ENCODE measurements around the gene CADPS2. TPM values are rescaled to one million over a fixed set of nuclear protein-coding genes. Genes with fewer than 3 reads are reported as not detected.

CADPS2 gene
- total and polyA plus RNA-seq, 10 of the 15 experiments (the other 5 are each of a cell fraction or from before 2014, with no cell fraction given) = 0.05 to 7.5 (median 0.25) TPM

GRCh38 chr7:122628651-122629411 lies 257.4 kb downstream of the CADPS2 start:
- H3K4me1 ChIP-seq (ENCODE audit: control insufficient read depth, insufficient read depth, low read length) = no peaks in the 10 kb centered on the region
- H3K9me3 ChIP-seq (replicated peaks; ENCODE audit: control insufficient read depth, insufficient read depth, low read length) = no peaks in the 10 kb centered on the region
- no peaks in the 10 kb centered on the region for H3K36me3 ChIP-seq (ENCODE audit: control insufficient read depth in 2 of 2, insufficient read depth in 2 of 2, low read length in 1 of 2)
- H3K27ac ChIP-seq (ENCODE audit: control insufficient read depth, insufficient read depth) = no peak overlapping the region
- ChIA-PET SMC1A (ENCODE audit: uncharacterized antibody, unreplicated experiment) (interaction anchor here (0.5 to 1.4 kb wide), 12 partner anchors 7 to 171 kb away, joined by 3 to 6 read pairs (median 3); no protein-coding TSS in a partner anchor), CTCF (interaction anchor here (1.0 to 1.1 kb wide), 2 partner anchors 10 to 33 kb away, joined by 3 read pairs; no protein-coding TSS in a partner anchor), POLR2A (interaction anchor here (0.5 to 1.4 kb wide), 3 partner anchors 10 to 34 kb away, joined by 3 to 14 read pairs (median 10); no protein-coding TSS in a partner anchor), RAD21 (ENCODE audit: unreplicated experiment) (interaction anchor here (0.7 to 1.4 kb wide), 13 partner anchors 8 to 174 kb away, joined by 3 to 28 read pairs (median 3); no protein-coding TSS in a partner anchor)
- WGBS (ENCODE audit: insufficient coverage, insufficient replicate concordance, low lambda C conversion rate, missing lambda C conversion rate) = 65% methylated on average over 5 of the region's 5 CpGs
- ATAC-seq (peak; percentile 44), DNase-seq (ENCODE audit: low read depth, low spot score) (no peak), FAIRE-seq (no peak)
- H3K9ac ChIP-seq (ENCODE audit: control insufficient read depth, insufficient read depth, low read length) = no peak overlapping the region
- H2AFZ ChIP-seq (ENCODE audit: control insufficient read depth, low read depth, low read length) = no peak overlapping the region
- no peaks in the 10 kb centered on the region for H3K79me2 ChIP-seq (ENCODE audit: control insufficient read depth, insufficient read depth, low read length)
- no peak overlapping the region for H3K4me2 ChIP-seq (ENCODE audit: control insufficient read depth, insufficient read depth)
- intact Hi-C loops (cut with micrococcal nuclease; ENCODE audit: unreplicated experiment) (loop anchor here (5.0 kb wide), 1 partner anchor 77 kb away; no protein-coding TSS in a partner anchor), in situ Hi-C loops (cut with MboI) (no loop called here)
- TF ChIP-seq PML (IDR thresholded peaks at IDR 0.05; ENCODE audit: low read length) = no peak
- no peak for TF ChIP-seq REST (IDR thresholded peaks at IDR 0.05; ENCODE audit: low read depth, low read length)
- TF ChIP-seq YBX1 (IDR thresholded peaks at IDR 0.05) = no peak
- TF ChIP-seq IKZF1 (conservative IDR thresholded peaks at IDR 0.05) = no peak
- TF ChIP-seq NFYB (IDR thresholded peaks at IDR 0.05; ENCODE audit: insufficient read depth, low read depth, low read length) = 0 out of 2 replicates have a peak, but pooled peaks have one; percentile 40
- no peak overlapping the region for H3K4me3 ChIP-seq
- no peaks in the 10 kb centered on the region for H4K20me1 ChIP-seq (ENCODE audit: control insufficient read depth, insufficient read depth)
- no peaks in the 10 kb centered on the region for H3K27me3 ChIP-seq (replicated peaks in 1 of 2; ENCODE audit: control insufficient read depth in 2 of 2, insufficient read depth in 2 of 2, low read length in 1 of 2)
- TSS peak; percentile 75 for BruUV-seq (replicated peaks)
